HEK293 (cell line): ENCODE data around the gene KRT38.

Experiments
- PRDM1 ChIP-seq: fragments of 450-650 bp; formaldehyde crosslinking; IDR thresholded peaks from 2 replicates; pipeline ENCODE4; 2016; ENCODE audit warnings: missing biosample characterization, missing genetic modification characterization
- ZNF121 ChIP-seq: fragments of 450-650 bp; formaldehyde crosslinking; IDR thresholded peaks from 2 replicates; pipeline ENCODE4 v1.5.1; 2016; ENCODE audit warnings: missing biosample characterization, missing genetic modification characterization
- ZNF664 ChIP-seq: fragments of 450-650 bp; formaldehyde crosslinking; IDR thresholded peaks from 2 replicates; pipeline ENCODE4 v1.5.1; 2016; ENCODE audit warnings: missing biosample characterization, missing genetic modification characterization
- TF ChIP-seq, protein P1 (sequence below): fragments of 450-650 bp; formaldehyde crosslinking; IDR thresholded peaks from 2 replicates; pipeline ENCODE4 v1.5.1; 2016; ENCODE audit warnings: missing biosample characterization, missing genetic modification characterization

DNA sequence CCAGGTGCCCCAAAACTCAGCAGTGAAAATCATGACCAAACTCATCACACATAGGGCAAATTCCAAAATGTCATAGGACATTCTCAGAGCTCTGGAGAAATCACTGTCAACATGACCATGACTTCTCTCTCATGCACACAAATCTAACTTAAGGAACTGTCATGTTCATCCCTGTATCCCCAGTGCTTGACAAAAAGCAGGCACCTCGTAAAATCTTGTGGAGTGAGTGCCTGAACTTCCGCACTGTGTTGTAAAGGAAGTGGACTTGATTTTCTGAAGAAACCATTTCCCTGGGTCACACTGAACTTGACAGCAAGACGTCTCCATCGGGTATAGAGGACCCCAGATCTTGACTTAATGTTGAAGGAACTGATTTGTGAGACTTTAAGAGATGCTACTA, 19.2 kb downstream of the KRT38 start:
- TF ChIP-seq, protein P1, sequence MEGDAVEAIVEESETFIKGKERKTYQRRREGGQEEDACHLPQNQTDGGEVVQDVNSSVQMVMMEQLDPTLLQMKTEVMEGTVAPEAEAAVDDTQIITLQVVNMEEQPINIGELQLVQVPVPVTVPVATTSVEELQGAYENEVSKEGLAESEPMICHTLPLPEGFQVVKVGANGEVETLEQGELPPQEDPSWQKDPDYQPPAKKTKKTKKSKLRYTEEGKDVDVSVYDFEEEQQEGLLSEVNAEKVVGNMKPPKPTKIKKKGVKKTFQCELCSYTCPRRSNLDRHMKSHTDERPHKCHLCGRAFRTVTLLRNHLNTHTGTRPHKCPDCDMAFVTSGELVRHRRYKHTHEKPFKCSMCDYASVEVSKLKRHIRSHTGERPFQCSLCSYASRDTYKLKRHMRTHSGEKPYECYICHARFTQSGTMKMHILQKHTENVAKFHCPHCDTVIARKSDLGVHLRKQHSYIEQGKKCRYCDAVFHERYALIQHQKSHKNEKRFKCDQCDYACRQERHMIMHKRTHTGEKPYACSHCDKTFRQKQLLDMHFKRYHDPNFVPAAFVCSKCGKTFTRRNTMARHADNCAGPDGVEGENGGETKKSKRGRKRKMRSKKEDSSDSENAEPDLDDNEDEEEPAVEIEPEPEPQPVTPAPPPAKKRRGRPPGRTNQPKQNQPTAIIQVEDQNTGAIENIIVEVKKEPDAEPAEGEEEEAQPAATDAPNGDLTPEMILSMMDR (tag by site-specific recombination), result no peak
- TF ChIP-seq ZNF121 (tag by site-specific recombination), result no peak
- no peak for TF ChIP-seq PRDM1 (tag by site-specific recombination)
- TF ChIP-seq ZNF664 (tag by site-specific recombination), result no peak
